Hindlimb muscle (tissue), 1 donor: ENCODE data around the gene PHF14. TPM values are rescaled to one million over a fixed set of nuclear protein-coding genes. Genes with fewer than 3 reads are reported as not detected.
"Not testable (repeated sequence)": the region's sequence is repeated elsewhere in the genome, so short reads cannot be mapped to it uniquely, and the experiment has no call there.

Source experiments
- DNase-seq: peaks from one replicate; pipeline ENCODE4 v3.0.0-alpha.2; 2013
- polyA plus RNA-seq: library from polyadenylated mRNA; unstranded; fragments of 120-200 nt; gene quantifications from one replicate; pipeline ENCODE4 v1.2.1, GENCODE V29; 2013; ENCODE audit not compliant: insufficient read length

PHF14 gene
- polyA plus RNA-seq, 1 donor: 29.7 TPM

GRCh38 chr7:10977113-10977512 lies 3.4 kb downstream of the PHF14 start:
- DNase-seq: no peak

- DNase-seq: no peak
Measured at GRCh38 chr7:10981317-10981716, 7.6 kb downstream of the PHF14 start.

DNA sequence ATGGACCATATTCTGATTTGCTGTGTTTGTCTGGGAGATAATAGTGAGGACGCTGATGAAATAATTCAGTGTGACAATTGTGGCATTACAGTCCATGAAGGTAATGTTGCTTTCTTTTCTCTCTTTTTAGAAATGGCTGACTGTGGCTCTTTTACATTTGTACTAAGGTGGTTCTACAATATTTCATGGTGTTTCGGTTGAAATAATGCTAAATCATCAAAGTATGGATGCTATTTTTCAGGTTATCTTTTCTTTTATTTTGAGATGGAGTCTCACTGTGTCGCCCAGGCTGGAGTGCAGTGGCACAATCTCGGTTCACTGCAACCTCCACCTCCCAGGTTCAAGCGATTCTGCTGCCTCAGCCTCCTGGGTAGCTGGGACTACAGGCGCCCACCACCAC lies 17.1 kb downstream of the PHF14 start:
- DNase-seq: not testable (repeated sequence)

GRCh38 chr7:10995482-10996166 lies 22.0 kb downstream of the PHF14 start:
- not testable (repeated sequence) for DNase-seq

DNA sequence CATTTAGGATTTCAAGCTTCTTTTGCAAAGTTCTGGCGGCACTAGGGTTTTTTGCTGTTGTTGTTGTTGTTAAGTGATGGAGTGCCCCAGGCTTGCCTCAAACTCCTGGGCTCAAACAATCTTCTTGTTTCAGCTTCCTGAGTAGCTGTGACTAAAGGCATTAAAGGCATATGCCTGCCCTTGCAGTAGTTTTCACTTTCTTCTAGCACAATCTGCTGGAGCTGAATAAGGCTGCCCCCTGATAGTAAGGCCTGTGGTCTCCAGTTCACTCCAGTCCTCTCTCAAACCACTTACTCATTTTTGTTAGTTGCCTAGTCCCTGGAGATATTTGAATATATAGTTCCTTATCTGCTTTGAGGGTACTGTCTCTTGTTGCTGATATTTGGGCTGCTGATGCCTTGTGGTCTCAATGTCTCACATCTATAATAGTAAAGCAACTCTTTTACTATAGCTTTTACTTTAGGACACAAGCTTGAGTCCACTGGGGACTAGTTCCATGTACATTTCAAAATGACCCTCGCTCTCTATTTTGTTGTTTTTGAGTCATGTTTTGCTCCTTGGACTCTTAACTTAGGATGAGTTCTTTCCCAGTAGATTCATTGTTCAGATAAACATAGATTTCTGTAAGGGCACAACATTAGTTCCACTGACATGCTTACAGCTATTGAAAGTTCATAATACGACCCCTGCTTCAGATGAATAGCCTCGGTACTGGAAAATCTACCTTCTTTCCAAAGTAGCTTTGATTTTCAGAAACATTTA lies 25.5 kb downstream of the PHF14 start:
- no peak for DNase-seq

DNA sequence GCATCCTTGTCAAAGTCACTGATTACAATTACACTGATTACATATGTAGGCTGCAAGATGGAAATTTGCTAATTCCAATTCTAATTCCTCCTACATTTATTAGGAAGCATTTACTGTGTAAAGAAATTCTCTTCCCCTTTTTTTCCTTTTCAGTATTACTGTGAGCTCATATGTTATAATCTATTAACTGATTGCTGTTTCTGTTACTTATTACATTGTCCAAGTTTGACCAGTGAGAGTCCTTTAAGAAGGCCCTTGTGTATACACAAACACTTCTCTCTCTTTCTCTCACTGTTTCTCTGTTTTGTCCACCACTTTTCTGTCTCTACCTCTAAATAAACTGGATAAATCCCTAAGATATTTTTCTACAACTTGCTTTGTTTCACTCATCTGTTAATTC lies 31.5 kb downstream of the PHF14 start:
- no peak for DNase-seq

- no peak for DNase-seq
Measured at GRCh38 chr7:11006291-11006690, 32.6 kb downstream of the PHF14 start.

DNA sequence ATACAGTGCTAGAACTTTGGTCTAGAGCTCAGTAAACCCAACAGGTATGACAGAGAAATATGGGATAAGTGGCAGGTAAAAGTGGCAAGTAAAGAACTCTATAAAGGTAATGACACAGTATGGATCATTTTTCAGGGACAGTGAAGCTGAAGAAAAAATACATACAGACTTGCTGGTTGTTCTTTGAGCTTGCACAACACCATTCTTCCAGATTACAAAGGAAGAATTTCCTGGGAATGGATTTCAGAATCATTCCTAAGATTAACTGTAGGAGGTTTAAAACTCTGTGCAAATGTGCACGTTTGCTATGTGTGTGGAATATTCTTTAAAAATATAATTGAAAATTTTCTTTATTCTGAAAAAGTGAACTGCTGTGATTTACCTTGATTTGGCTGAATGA lies 36.0 kb downstream of the PHF14 start:
- no peak for DNase-seq

- DNase-seq: no peak
Measured at GRCh38 chr7:11021468-11021867, 47.8 kb downstream of the PHF14 start.

- DNase-seq: no peak
Measured at GRCh38 chr7:11026452-11027359, 53.0 kb downstream of the PHF14 start.

DNA sequence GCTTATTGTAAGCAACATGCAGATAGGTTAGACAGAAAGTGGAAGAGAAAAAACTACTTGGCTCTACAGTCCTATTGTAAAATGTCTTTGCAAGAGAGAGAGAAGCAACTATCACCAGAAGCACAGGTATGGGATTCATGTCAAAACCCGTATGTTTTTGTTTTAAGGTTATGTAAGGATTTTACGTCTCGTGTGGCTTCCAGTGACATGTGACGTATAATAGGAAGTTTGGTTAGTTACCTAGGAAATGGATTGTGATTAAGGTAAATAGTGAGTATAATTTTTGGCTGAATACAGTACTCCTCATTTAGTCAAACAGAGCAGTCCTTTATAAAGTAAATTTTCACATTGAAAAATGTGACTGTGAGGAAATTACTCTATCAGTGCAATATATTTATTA lies 62.0 kb downstream of the PHF14 start:
- no peak for DNase-seq

DNA sequence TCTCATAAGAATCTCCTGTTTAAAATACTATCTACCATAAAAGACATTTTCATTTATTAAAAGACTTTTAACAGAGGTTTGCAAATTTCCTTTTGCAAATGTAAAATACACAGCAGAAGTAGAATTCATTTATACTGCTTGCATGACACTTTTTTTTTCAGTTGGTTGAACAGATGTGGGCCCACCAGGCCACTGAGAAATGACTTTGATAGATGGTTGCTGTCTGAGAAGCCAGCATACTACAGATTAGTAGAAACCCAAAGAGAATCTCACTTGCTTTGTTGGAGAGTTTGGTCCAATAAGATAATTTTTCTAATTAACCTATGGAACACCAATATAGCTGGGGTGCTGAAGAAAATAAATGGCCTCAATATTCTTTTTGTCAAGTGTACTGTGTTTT lies 66.3 kb downstream of the PHF14 start:
- no peak for DNase-seq

GRCh38 chr7:11054033-11054432 lies 80.4 kb downstream of the PHF14 start:
- no peak for DNase-seq

DNA sequence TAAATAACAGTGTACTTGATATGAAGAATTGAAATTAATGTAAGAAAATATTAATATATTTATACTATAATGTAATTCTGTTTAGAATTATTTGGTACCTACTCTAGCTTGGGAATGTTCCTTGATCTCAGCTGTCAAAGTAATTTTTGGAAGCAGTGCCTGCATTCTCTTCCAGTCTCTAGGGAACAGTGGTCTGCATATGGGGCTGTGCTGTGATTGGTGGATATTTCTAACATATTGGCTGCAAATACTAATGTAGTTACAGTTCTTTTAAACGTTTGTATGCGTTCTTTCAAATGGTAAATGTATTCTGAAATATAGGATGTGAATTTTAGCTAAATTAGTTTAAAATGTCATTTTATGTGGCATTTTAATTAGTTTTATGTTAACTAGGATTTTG lies 87.2 kb downstream of the PHF14 start:
- no peak for DNase-seq

DNA sequence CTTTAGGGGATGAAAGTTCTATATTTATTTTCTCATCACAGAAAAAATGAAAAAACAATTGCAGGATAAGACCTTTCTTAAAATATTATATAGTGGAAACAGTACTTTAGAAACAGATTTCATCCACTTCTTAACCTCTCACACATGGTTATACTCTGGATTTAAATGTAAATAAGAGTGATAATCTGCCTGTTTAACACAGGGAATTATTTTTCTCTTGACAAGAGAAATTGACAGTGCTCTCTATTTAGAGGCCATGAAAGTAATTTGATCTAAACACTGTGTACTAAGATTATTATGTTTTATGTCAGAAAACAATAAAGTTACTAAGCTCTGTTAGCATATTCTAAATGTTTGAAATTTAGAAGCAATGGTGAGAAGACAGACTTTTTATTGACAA lies 88.4 kb downstream of the PHF14 start:
- no peak for DNase-seq

GRCh38 chr7:11069591-11069990 lies 95.9 kb downstream of the PHF14 start:
- DNase-seq: no peak

- DNase-seq: no peak
Measured at GRCh38 chr7:11077816-11078215, 104.1 kb downstream of the PHF14 start.

- no peak for DNase-seq
Measured at GRCh38 chr7:11078247-11078834, 104.7 kb downstream of the PHF14 start.

DNA sequence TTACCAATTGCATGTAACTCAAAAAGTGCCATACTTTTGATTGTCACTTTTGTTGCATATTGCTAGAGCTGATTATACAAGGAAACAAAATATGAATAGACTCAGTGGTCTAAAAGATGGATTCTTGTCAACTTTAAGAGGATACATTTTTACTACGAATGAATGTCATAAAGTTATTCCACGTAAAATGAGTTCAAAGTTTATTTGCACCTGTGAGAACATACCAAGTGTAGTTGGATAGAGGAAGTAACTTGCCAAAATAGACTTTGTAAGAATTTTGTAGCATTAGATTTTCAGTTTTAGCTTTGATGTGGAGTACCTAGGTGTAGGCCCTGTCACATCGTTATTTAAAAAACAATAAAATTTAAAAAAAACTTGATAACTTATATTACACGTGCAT lies 106.2 kb downstream of the PHF14 start:
- no peak for DNase-seq

DNA sequence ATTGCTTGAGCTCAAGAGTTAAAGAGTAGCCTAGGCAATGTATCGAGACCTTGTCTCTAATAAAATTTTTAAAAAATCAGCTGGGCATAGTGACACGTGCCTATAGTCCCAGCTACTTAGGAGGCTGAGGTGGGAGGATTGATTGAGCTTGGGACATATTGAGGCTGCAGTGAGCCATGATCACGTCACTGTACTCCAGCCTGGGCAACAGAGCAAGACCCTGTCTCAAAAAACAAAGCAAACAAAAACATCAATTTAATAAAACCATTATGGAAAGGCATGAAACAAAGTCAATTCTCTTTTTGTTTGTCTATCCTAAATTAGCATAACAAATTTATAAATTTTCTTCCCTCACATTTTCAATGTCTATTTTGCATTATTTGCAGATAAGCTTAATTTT lies 108.4 kb downstream of the PHF14 start:
- DNase-seq: no peak

- DNase-seq: no peak
Measured at GRCh38 chr7:11082552-11083213, 109.0 kb downstream of the PHF14 start.

GRCh38 chr7:11083214-11083568 lies 109.5 kb downstream of the PHF14 start:
- no peak for DNase-seq
